OCI-LY1 (cell line): ENCODE data around the gene FAM83G.

Source experiments
- H2AFZ ChIP-seq: fragments of 200-600 bp; sonication (generic), shearing (Covaris generic); 2 replicates; pipeline ENCODE4 v1.6.0; 2014; ENCODE audit warnings: antibody characterized with exemption, mild to moderate bottlenecking, low read length
- H3F3A ChIP-seq: fragments of 200-600 bp; sonication (generic), shearing (Covaris generic); 2 replicates; pipeline ENCODE4 v1.6.0; 2014; ENCODE audit warnings: mild to moderate bottlenecking, antibody characterized with exemption, low read length, moderate library complexity; ENCODE audit not compliant: insufficient read depth
- H3K27ac ChIP-seq: fragments of 200-600 bp; sonication (generic); 2 replicates; pipeline ENCODE4 v1.5.1; 2014; ENCODE audit warnings: low read length, mixed run types, mild to moderate bottlenecking, low read depth; ENCODE audit not compliant: poor library complexity, severe bottlenecking
- H3K27me3 ChIP-seq: fragments of 200-600 bp; sonication (generic); 2 replicates; pipeline ENCODE4 v1.6.0; 2014; ENCODE audit warnings: antibody characterized with exemption, mild to moderate bottlenecking, low read length, moderate library complexity; ENCODE audit not compliant: insufficient read depth
- H3K36me3 ChIP-seq: fragments of 200-600 bp; sonication (generic); 2 replicates; pipeline ENCODE4 v1.6.1; 2014; ENCODE audit warnings: mild to moderate bottlenecking, antibody characterized with exemption, low read length, moderate library complexity, mixed read lengths; ENCODE audit not compliant: insufficient read depth
- H3K4me1 ChIP-seq: fragments of 200-600 bp; sonication (generic); 2 replicates; pipeline ENCODE4 v1.5.1; 2014; ENCODE audit warnings: mild to moderate bottlenecking, low read length, moderate library complexity; ENCODE audit not compliant: insufficient read depth, severe bottlenecking
- H3K4me2 ChIP-seq: fragments of 200-600 bp; sonication (generic), shearing (Covaris generic); 2 replicates; pipeline ENCODE4 v1.6.1; 2014; ENCODE audit warnings: low read length
- H3K4me3 ChIP-seq: fragments of 200-600 bp; sonication (generic); 2 replicates; pipeline ENCODE4 v1.5.1; 2014; ENCODE audit warnings: low read length, low read depth, mild to moderate bottlenecking, mixed read lengths; ENCODE audit not compliant: poor library complexity, severe bottlenecking
- H3K79me2 ChIP-seq: fragments of 200-600 bp; shearing (Covaris generic); 2 replicates; pipeline ENCODE4 v1.6.1; 2016; ENCODE audit warnings: mixed run types, low read length, mixed read lengths; ENCODE audit not compliant: insufficient read depth
- H3K9ac ChIP-seq: fragments of 200-600 bp; sonication (generic), shearing (Covaris generic); 2 replicates; pipeline ENCODE4 v1.6.1; 2014; ENCODE audit warnings: mild to moderate bottlenecking, low read length, mixed read lengths
- H3K9me2 ChIP-seq: fragments of 200-600 bp; sonication (generic), shearing (Covaris generic); 2 replicates; pipeline ENCODE4 v1.6.1; 2014; ENCODE audit warnings: low read depth, mild to moderate bottlenecking, low read length, mixed read lengths
- H3K9me3 ChIP-seq: fragments of 200-600 bp; shearing (Covaris generic); 2 replicates; pipeline ENCODE4 v1.6.1; 2014; ENCODE audit warnings: low read length, mixed read lengths
- H4K20me1 ChIP-seq: fragments of 200-600 bp; sonication (generic), shearing (Covaris generic); 2 replicates; pipeline ENCODE4 v1.6.0; 2016; ENCODE audit warnings: mild to moderate bottlenecking, low read length; ENCODE audit not compliant: insufficient read depth
- CTCF ChIP-seq: fragments of 200-600 bp; sonication (generic), shearing (Covaris generic); IDR thresholded peaks from 2 replicates; pipeline ENCODE4 v1.5.1; 2017; ENCODE audit warnings: mild to moderate bottlenecking, antibody characterized with exemption, low read length, moderate library complexity, mixed read lengths
- EZH2 ChIP-seq: fragments of 200-600 bp; sonication (generic), shearing (Covaris generic); IDR thresholded peaks from 2 replicates; pipeline ENCODE4 v1.8.0; 2017; ENCODE audit warnings: borderline replicate concordance, mixed run types, mild to moderate bottlenecking, antibody characterized with exemption, low read length, moderate library complexity, mixed read lengths

The FAM83G gene

GRCh38 chr17:18996458-18996857 lies 8.1 kb downstream of the FAM83G start:
- Histone ChIP-seq H2AFZ (no peak overlapping the region), H3K4me1 (peaks cover 23% of the 10 kb centered on the region), H3K27me3 (no peaks in the 10 kb centered on the region), H3K4me2 (no peak overlapping the region), H3K27ac (no peak overlapping the region), H3K79me2 (no peaks in the 10 kb centered on the region), H3K4me3 (no peak overlapping the region), H3K9me3 (peaks cover 6% of the 10 kb centered on the region; the same call in 1 of the 2 replicates), H3K36me3 (peaks cover 21% of the 10 kb centered on the region; the same call in 1 of the 2 replicates), H3K9ac (no peak overlapping the region), H4K20me1 (no peaks in the 10 kb centered on the region), H3K9me2 (no peaks in the 10 kb centered on the region), H3F3A (no peaks in the 10 kb centered on the region)
- TF ChIP-seq CTCF, result no peak
- no peak for TF ChIP-seq EZH2

GRCh38 chr17:18995220-18995619 lies 9.3 kb downstream of the FAM83G start:
- no peak overlapping the region for H3K4me2 ChIP-seq
- no peak overlapping the region for H3K9ac ChIP-seq
- peaks cover 6% of the 10 kb centered on the region; the same call in 1 of the 2 replicates for H3K9me3 ChIP-seq
- no peak for TF ChIP-seq EZH2
- no peak for TF ChIP-seq CTCF
- no peaks in the 10 kb centered on the region for H3K79me2 ChIP-seq
- no peaks in the 10 kb centered on the region for H4K20me1 ChIP-seq
- no peak overlapping the region for H3K4me3 ChIP-seq
- peaks cover 21% of the 10 kb centered on the region; the same call in 1 of the 2 replicates for H3K36me3 ChIP-seq
- no peak overlapping the region for H3K27ac ChIP-seq
- no peaks in the 10 kb centered on the region for H3F3A ChIP-seq
- peaks cover 23% of the 10 kb centered on the region for H3K4me1 ChIP-seq
- H2AFZ ChIP-seq, result no peak overlapping the region
- H3K9me2 ChIP-seq, result no peaks in the 10 kb centered on the region
- H3K27me3 ChIP-seq, result no peaks in the 10 kb centered on the region

- Histone ChIP-seq H2AFZ (no peak overlapping the region), H3K79me2 (no peaks in the 10 kb centered on the region)
These were observed 9.9 kb downstream of the FAM83G start for GRCh38 chr17:18994631-18995030.

More at GRCh38 chr17:18994631-18995030, 9.9 kb downstream of the FAM83G start:
- Histone ChIP-seq H3F3A (no peaks in the 10 kb centered on the region), H3K4me3 (no peak overlapping the region), H3K9ac (no peak overlapping the region), H3K9me3 (peaks cover 6% of the 10 kb centered on the region; the same call in 1 of the 2 replicates), H3K36me3 (peaks cover 21% of the 10 kb centered on the region; the same call in 1 of the 2 replicates), H3K4me1 (peaks cover 23% of the 10 kb centered on the region), H3K27ac (no peak overlapping the region), H3K27me3 (no peaks in the 10 kb centered on the region), H3K4me2 (no peak overlapping the region), H3K9me2 (no peaks in the 10 kb centered on the region), H4K20me1 (no peaks in the 10 kb centered on the region)
- no peak for TF ChIP-seq CTCF
- no peak for TF ChIP-seq EZH2
